GM19455 (cell line): Measurements from ENCODE around the gene TMEM179B.
"Not testable (repeated sequence)": the region's sequence is repeated elsewhere in the genome, so short reads cannot be mapped to it uniquely, and the experiment has no call there.

ENCODE experiments used
- ATAC-seq: cut with Tn5 transposase; IDR thresholded peaks from one replicate; pipeline ENCODE4 v1.9.1; 2021; ENCODE audit not compliant: unreplicated experiment

TMEM179B gene

DNA sequence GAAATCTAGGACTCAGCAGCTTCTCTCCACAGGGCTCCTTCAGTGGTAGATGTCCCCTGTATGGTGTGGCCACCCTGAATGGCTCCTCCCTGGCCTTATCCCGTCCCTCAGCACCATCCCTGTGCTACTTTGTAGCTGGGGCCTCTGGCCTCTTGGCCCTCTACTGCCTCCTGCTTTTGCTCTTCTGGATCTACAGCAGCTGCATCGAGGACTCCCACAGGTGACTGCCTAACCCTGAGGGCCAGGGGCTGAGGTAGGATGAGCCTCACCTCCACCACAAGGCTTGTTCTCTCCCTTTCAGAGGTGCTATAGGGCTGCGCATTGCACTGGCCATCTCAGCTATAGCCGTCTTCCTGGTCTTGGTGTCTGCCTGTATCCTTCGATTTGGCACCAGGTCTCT lies 1.8 kb downstream of the TMEM179B start:
- no peak for ATAC-seq

DNA sequence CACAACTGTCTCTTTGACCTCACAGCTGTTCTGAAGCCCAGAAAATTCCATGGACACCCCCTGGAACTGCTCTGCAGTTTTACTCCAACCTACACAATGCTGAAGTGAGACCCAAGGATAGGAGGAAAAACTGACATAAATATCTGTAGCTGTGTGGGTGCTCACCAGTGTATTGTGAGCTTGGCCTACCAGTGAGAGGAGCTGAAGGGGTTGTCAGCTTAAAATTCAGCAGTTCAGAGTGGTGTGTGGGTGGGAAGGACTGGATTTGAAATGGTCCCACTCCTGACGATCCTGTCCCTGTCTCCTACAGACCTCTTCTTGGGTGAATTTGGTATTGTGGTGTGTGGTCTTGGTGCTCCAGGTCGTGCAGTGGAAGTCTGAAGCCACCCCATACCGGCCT lies 2.4 kb downstream of the TMEM179B start:
- ATAC-seq = no peak

DNA sequence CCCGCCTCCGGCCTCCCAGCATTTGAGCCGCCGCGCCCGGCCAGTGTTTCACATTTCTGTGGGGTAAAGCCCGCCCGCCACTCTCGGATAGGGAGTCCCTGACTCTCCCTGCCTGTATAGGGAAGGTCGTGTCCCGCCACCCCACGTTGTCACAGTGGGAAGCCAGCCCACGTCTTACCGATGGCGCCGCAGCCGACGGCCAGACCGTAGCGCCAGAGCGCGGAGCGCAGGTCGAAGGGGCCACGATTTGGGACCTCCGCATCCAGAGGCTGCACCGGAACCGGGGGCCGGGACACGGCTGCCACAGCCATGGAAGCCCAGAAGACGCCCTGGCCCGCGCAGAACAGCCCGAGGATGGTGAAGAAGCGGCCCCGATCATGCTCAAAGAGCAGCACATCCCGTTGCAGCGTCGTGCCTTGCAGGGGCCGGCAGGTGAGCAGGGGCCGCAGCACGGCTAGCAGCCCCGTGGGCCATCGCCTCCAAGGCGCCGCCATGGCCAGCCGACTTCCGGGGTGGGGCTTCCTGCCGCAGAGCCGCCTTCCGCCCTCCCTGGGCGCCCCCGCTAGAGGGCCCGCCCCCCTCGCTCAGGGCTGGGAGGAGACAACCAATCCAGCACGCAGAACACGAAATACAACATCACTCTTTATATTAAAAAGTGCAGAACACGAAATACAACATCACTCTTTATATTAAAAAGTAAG lies 4.4 kb downstream of the TMEM179B start, which contains the start of gene TMEM223:
Gene TMEM223, minus strand, starts transcription at position 506 of the 701 bp plus-strand sequence. Its CDS starts 12 bp downstream, at position 494.
- peak; percentile 72 for ATAC-seq

- no peak for ATAC-seq
Measured at GRCh38 chr11:62792202-62792575, 5.0 kb downstream of the TMEM179B start.

DNA sequence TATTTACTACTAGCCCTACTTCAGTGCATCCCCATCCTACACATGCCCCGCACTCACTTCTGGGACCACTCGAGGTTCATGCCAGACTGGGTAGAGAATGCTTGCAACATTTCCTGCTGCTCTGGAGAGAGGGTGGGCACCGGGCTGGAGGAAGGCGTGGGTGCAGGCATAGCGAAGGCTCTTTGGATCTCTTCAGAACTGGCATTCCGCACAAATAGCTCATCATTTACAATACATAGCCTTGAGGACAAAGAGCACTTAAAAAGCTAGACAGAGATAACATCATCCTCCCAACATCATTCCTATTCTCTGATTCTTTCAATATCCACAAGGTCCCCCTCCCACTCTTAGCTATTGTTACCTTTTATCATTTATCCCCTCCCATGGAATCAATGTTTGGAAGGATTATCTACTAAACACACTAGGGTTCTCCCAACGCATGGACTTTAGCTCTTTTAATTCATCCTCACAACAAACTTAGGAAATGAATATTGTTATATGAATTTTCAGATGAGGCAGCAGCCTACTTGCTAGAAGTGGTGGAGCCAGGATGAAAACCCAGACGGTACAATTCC lies 7.1 kb downstream of the TMEM179B start:
- no peak for ATAC-seq

DNA sequence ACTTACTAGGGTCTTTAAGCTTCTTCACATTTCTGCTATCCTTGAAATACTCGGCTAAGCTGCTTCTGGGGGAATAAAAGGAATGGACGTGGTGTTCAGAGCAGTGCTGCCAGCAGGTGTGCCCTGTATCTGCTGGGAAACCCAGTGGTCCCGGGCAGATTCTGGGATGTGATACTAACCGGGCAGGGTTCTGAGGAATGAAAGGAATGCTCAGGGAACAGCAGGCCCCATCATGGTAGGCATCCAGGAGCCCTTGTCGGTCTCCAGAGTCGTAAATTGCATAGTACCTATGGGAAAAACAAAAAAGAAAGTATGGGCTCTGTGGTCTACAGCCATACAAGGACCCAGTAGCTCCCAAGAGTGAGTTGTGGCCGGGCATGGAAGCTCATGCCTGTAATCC lies 9.1 kb downstream of the TMEM179B start:
- no peak for ATAC-seq

GRCh38 chr11:62799486-62799885 lies 12.3 kb downstream of the TMEM179B start:
- ATAC-seq = no peak

- ATAC-seq = no peak
Measured at GRCh38 chr11:62801071-62801470, 13.9 kb downstream of the TMEM179B start.

GRCh38 chr11:62804310-62805075 lies 17.3 kb downstream of the TMEM179B start:
- ATAC-seq = peak; percentile 34

DNA sequence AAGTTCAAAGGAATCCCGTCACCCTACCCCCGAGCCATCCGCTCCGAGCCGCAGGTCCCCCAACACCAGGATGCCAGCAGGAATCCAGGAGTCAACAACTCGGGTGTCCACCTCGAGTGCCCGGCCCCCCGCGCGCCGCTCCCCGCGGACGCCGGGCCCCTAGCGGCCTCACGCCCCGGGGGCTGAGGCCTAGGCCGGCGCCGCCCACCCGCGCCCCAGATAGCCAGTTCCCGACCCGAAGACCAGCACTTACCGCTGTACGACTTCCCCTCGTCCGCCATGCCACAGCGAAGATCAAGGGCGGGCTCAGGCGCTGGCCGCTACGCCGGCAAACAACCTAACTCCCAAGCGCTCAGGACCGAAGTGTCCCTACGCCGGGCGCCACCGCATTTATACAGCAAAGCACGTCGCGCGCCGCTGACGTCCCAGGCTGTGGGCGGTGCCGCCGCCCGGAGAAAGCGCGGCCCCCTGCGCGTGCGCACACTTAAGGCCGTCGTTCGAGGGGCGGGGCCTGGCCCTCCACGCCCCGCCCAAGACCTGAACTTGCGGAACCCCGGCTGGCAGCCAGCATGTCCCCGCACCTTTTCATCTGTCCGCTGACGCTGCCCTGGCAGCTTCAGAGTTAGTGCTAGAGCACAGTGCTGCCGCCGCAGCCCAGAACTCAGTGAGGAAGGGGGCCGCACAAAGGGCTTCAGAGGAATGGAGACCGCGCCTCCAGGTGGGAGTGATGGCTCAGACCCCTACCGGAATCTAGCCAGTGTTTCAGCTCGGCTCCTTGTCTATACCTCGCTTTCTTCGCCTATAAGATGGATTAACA lies 18.1 kb downstream of the TMEM179B start, which contains the start of gene NXF1:
Gene NXF1, minus strand, starts transcription at position 365 of the 817 bp plus-strand sequence. Its CDS starts 84 bp downstream, at position 281.
- peak; percentile 88 for ATAC-seq

DNA sequence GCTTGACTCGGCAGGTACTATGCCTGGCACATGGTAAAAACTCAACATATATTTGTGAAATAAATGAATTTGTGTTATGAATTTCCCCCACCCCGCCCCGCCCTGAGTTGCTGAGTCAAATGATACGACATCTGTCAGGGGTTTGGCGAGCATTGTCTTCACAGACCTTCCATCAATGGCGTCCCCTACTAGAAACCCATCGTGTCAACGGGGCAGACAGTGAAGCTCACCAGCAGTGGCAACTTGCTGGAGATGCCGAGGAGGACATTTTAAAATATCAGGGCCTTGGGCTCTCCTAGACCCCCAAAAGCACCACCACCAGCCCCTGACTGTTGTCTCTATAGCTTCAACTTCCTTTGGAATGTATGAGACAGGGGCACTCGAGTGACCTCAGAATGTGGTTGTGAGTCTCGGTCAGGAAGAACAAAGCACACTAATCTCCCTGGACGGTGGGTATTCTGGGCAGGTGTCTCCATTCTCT lies 18.8 kb downstream of the TMEM179B start:
- ATAC-seq = no peak

DNA sequence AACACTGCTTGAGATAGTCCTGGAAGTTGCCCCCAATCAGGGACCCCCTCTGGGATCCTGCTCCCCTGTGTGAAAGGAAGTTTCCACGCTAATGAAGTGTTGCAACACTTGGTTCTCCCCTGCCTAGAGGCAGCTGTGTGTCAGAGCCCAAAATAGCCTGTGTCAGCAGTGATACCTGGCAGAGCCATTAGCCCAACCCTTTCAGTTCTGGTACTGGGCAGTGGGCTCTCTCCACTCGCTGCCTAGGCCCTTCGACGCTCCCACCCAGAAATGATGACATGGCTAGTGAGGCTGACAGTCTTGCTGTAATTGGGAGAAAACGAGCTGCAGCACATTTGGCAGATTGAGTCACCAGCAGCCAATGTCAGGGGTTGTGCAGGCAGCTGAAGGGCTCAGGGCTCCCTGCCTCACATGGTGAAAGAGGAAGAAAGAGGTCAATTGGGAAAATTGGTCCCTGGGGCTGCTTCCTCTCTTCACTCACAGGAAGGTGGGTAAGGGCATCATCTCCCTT lies 19.5 kb downstream of the TMEM179B start:
- ATAC-seq = no peak

- ATAC-seq = no peak
Measured at GRCh38 chr11:62810748-62811147, 23.5 kb downstream of the TMEM179B start.

GRCh38 chr11:62811659-62812058 lies 24.5 kb downstream of the TMEM179B start:
- ATAC-seq = no peak

- ATAC-seq = no peak
Measured at GRCh38 chr11:62816557-62816956, 29.4 kb downstream of the TMEM179B start.

GRCh38 chr11:62817129-62817528 lies 29.9 kb downstream of the TMEM179B start:
- ATAC-seq = no peak

- ATAC-seq = no peak
Measured at GRCh38 chr11:62823677-62824076, 36.5 kb downstream of the TMEM179B start.

DNA sequence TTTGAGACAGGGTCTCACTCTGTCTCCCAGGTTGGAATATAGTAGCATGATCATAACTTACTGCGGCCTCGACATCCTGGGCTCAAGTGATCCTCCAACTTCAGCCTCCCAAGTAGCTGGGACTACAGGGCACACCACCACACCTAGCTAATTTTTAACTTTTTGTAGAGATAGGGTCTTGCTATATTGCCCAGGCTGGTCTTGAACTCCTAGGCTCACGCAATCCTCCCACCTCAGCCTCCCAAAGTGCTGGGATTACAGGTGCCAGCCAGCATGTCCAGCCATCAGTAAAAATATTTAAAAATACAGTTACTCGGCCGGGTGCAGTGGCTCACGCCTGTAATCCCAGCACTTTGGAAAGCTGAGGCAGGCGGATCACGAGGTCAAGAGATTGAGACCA lies 40.9 kb downstream of the TMEM179B start:
- ATAC-seq = not testable (repeated sequence)

- ATAC-seq = no peak
Measured at GRCh38 chr11:62830904-62831519, 43.8 kb downstream of the TMEM179B start.
